GM12878 (cell line): ENCODE data around the gene RSRP1. TPM values are rescaled to one million over a fixed set of nuclear protein-coding genes. Genes with fewer than 3 reads are reported as not detected.
"Not testable (repeated sequence)": the region's sequence is repeated elsewhere in the genome, so short reads cannot be mapped to it uniquely, and the experiment has no call there.

Source experiments
- ATAC-seq: fragments of 200-7000 bp; cut with Tn5 transposase; 3 replicates; pipeline ENCODE4 v1.9.1; 2020; ENCODE audit warnings: mild to moderate bottlenecking, moderate library complexity
- BruUV-seq: library from RNA; stranded (reverse); fragments of 400-500 nt; replicated peaks from 2 replicates; lab custom pipeline; 2021; lab: Mats Ljungman, UMichigan
- CTCF ChIA-PET: fragments of 300-600 bp; sonication (Branson Sonifier 250); formaldehyde crosslinking; extraction: SDS; loops from one replicate; lab custom pipeline; 2021; ENCODE audit warnings: inconsistent platforms; lab: Yijun Ruan, JAX
- POLR2A ChIA-PET: fragments of 350-600 bp; formaldehyde crosslinking; extraction: SDS; loops from one replicate; lab custom pipeline; 2021; ENCODE audit warnings: inconsistent platforms; lab: Charles Lee
- RAD21 ChIA-PET: fragments of 300-600 bp; sonication (Branson Sonifier 250); formaldehyde crosslinking; loops from one replicate; lab custom pipeline; 2023; ENCODE audit warnings: antibody characterized with exemption; ENCODE audit not compliant: unreplicated experiment; lab: Charles Lee
- SMC1A ChIA-PET: fragments of 300-600 bp; sonication (Branson Sonifier 250); formaldehyde crosslinking; loops from one replicate; lab custom pipeline; 2023; ENCODE audit not compliant: unreplicated experiment, uncharacterized antibody; lab: Charles Lee
- DNase-seq: peaks from one replicate; pipeline ENCODE4 v3.0.0-alpha.2; 2011; ENCODE audit warnings: low read depth, low spot score
- FAIRE-seq: peaks from 3 replicates; lab custom pipeline; 2011; peaks lifted over from hg19 to GRCh38; lab: Jason Lieb, UNC
- H2AFZ ChIP-seq: 2 replicates; pipeline ENCODE4 v1.6.0; 2011; ENCODE audit warnings: low read depth, low read length, control low read depth; ENCODE audit not compliant: control insufficient read depth
- H3K27ac ChIP-seq: 2 replicates; pipeline ENCODE4 v1.5.1; 2011; ENCODE audit warnings: control low read depth; ENCODE audit not compliant: control insufficient read depth, insufficient read depth
- H3K27me3 ChIP-seq, 2 experiments: replicated peaks in 1 of 2; 2 replicates each; pipeline versions ENCODE4 v1.6.0 to v1.6.1; 2011; ENCODE audit warnings: low read length in 1 of 2; ENCODE audit not compliant: control insufficient read depth in 2 of 2, insufficient read depth in 2 of 2
- H3K36me3 ChIP-seq, 2 experiments: 2 replicates each; pipeline ENCODE4 v1.5.1; 2011; ENCODE audit warnings: low read length in 1 of 2; ENCODE audit not compliant: control insufficient read depth in 2 of 2, insufficient read depth in 2 of 2
- H3K4me1 ChIP-seq: 2 replicates; pipeline ENCODE4 v1.6.1; 2011; ENCODE audit warnings: mild to moderate bottlenecking, low read length, moderate library complexity, mixed read lengths; ENCODE audit not compliant: control insufficient read depth, insufficient read depth
- H3K4me2 ChIP-seq: 2 replicates; pipeline ENCODE4 v1.6.0; 2011; ENCODE audit warnings: control low read depth; ENCODE audit not compliant: control insufficient read depth, insufficient read depth
- H3K4me3 ChIP-seq: fragments of 200-600 bp; sonication (generic); 2 replicates; pipeline ENCODE4 v1.5.1; 2016
- H3K79me2 ChIP-seq: 2 replicates; pipeline ENCODE4 v1.6.0; 2011; ENCODE audit warnings: low read length; ENCODE audit not compliant: control insufficient read depth, insufficient read depth
- H3K9ac ChIP-seq: 2 replicates; pipeline ENCODE4 v1.8.0; 2011; ENCODE audit warnings: low read length, control low read depth, mixed read lengths; ENCODE audit not compliant: control insufficient read depth, insufficient read depth
- H3K9me3 ChIP-seq: replicated peaks from 3 replicates; pipeline ENCODE4 v1.5.1; 2011; ENCODE audit warnings: mild to moderate bottlenecking, low read length; ENCODE audit not compliant: control insufficient read depth, insufficient read depth
- H4K20me1 ChIP-seq: 2 replicates; pipeline ENCODE4 v1.6.0; 2011; ENCODE audit not compliant: control insufficient read depth, insufficient read depth
- CBFB ChIP-seq: IDR thresholded peaks from 2 replicates; pipeline ENCODE4 v1.6.1; 2016; ENCODE audit warnings: antibody characterized with exemption, low read depth
- EP300 ChIP-seq, 2 experiments: fragments of 150-350 bp in 1 of 2; IDR thresholded peaks; 2 replicates each; pipeline ENCODE4 v1.6.1; 2011 to 2012; ENCODE audit warnings: low read depth in 2 of 2, low read length in 2 of 2, borderline replicate concordance in 1 of 2, improper control_type of control experiment in 1 of 2, inconsistent platforms in 1 of 2; ENCODE audit not compliant: control insufficient read depth in 1 of 2
- ESRRA ChIP-seq: IDR thresholded peaks from 2 replicates; pipeline ENCODE4 v1.6.1; 2012; ENCODE audit warnings: mild to moderate bottlenecking, low read length, improper control_type of control experiment
- HDAC6 ChIP-seq: fragments of 200-600 bp; sonication (generic); IDR thresholded peaks from one replicate; pipeline ENCODE4 v1.8.0; 2017; ENCODE audit warnings: antibody characterized with exemption; ENCODE audit not compliant: unreplicated experiment
- PAX5 ChIP-seq: IDR thresholded peaks from 2 replicates; pipeline ENCODE4 v1.6.1; 2011; ENCODE audit warnings: low read depth, low read length, borderline replicate concordance
- REST ChIP-seq: IDR thresholded peaks from 2 replicates; pipeline ENCODE4 v1.6.1; 2012; ENCODE audit warnings: mild to moderate bottlenecking, low read depth, low read length
- ZBTB4 ChIP-seq: fragments of 450-650 bp; formaldehyde crosslinking; IDR thresholded peaks from 2 replicates; pipeline ENCODE4 v1.4.0; 2022; ENCODE audit warnings: mild to moderate bottlenecking, moderate library complexity
- WGBS: methylation state at CpG from one replicate; pipeline ENCODE4 v1.1.6; 2016; ENCODE audit warnings: low lambda C conversion rate; ENCODE audit not compliant: insufficient replicate concordance, insufficient coverage; ENCODE audit errors: missing lambda C conversion rate; 5-methylcytosine and 5-hydroxymethylcytosine counted together
- in situ Hi-C: fragments of 300-500 bp; cut with MboI; formaldehyde crosslinking; loops from 9 replicates; pipeline ENCODE4 v1.14.3; 2018; ENCODE audit warnings: mixed read lengths
- intact Hi-C: fragments of 100-400 bp; cut with micrococcal nuclease; formaldehyde crosslinking; loops from one replicate; pipeline ENCODE4 v1.14.2; 2022; ENCODE audit not compliant: unreplicated experiment
- polyA plus RNA-seq, 11 experiments: library from polyadenylated mRNA; depleted of rRNA in 4 of 11; unstranded in 6 of 11; stranded (reverse) in 5 of 11; fragments of >200 nt; fragmentation: Nextera tagmentation in 4 of 11; fragmentation: Illumina TruSeq in 1 of 11; extraction: Ambion mirVana in 4 of 11; extraction: Trizol in 1 of 11; gene quantifications; 1 replicate in 1 of 11; 2 replicates in 10 of 11; pipeline versions ENCODE4 v1.2.1 to v1.2.3, GENCODE V29; 2011 to 2016; ENCODE audit warnings: inconsistent platforms in 2 of 11, missing spikeins in 2 of 11, low read depth in 1 of 11
- total RNA-seq, 4 experiments: library from RNA; depleted of rRNA in 3 of 4; stranded (reverse); fragments of >200 nt in 3 of 4; fragmentation: Illumina TruSeq in 1 of 4; extraction: Trizol in 1 of 4; gene quantifications; 2 replicates each; pipeline versions ENCODE4 v1.2.1 to v1.2.3, GENCODE V29; 2013 to 2021

RSRP1 gene
- total and polyA plus RNA-seq, 10 of the 15 experiments (the other 5 are each of a cell fraction or from before 2014, with no cell fraction given): 23.5 to 128 (median 90.0) TPM

GRCh38 chr1:25247024-25247828, at the start of gene RSRP1 (continued):
- peak; percentile 96 for TF ChIP-seq HDAC6
- no peak; the same call in 1 of the 2 replicates for TF ChIP-seq REST
- peak; percentile 93 for TF ChIP-seq CBFB
- TF ChIP-seq EP300 (IDR thresholded peaks at IDR 0.05; ENCODE audit: borderline replicate concordance in 1 of 2, control insufficient read depth in 1 of 2, low read depth in 2 of 2, low read length in 2 of 2): no peak; a peak in 1 of 4 replicates
- TF ChIP-seq ZBTB4: no peak
- peak; percentile 28; the same call in 1 of the 2 replicates for TF ChIP-seq ESRRA
- TF ChIP-seq PAX5: peak; percentile 43; the same call in 1 of the 2 replicates

GRCh38 chr1:25296501-25296900, 49.2 kb upstream of the RSRP1 start:
- DNase-seq, H3K36me3 ChIP-seq, CTCF ChIA-PET, H3K4me2 ChIP-seq, H2AFZ ChIP-seq, in situ Hi-C loops, RAD21 ChIA-PET, H3K9ac ChIP-seq, H3K79me2 ChIP-seq, H4K20me1 ChIP-seq, H3K4me1 ChIP-seq, H3K27me3 ChIP-seq, H3K4me3 ChIP-seq, H3K27ac ChIP-seq, ATAC-seq, SMC1A ChIA-PET, intact Hi-C loops, H3K9me3 ChIP-seq, FAIRE-seq, BruUV-seq, POLR2A ChIA-PET: not testable (repeated sequence)
- 4% methylated on average over 4 of the region's 8 CpGs for WGBS
